ENCODE data around the gene TMEM80.

Gene TMEM80

GRCh38 chr11:699753-700152, 4.1 kb downstream of the TMEM80 start:
- H2AK5ac ChIP-seq (ENCODE audit: low read depth, low read length), result no peak overlapping the region
- no peak overlapping the region for H2AFZ ChIP-seq (ENCODE audit: low read length)
- DNase-seq (ENCODE audit: low spot score), result no peak
- H4K91ac ChIP-seq (ENCODE audit: low read depth, low read length, poor library complexity), result no peak overlapping the region
- no CpG with 5 or more reads among the region's 1 CpG for WGBS, 2 donors (ENCODE audit: extremely low coverage in 2 of 2, insufficient read length in 2 of 2, insufficient replicate concordance in 1 of 2)
- no peak overlapping the region for H3K14ac ChIP-seq (ENCODE audit: low read length)
- no peak overlapping the region for H2BK120ac ChIP-seq (ENCODE audit: low read depth, low read length)
- H3K4me1 ChIP-seq (ENCODE audit: control insufficient read depth in 2 of 2, insufficient read depth in 1 of 2, low read depth in 1 of 2, low read length in 2 of 2), result peaks cover 0 to 14% of the 10 kb centered on the region in 2 donors
- peak overlapping the region; percentile 37 for H3K23ac ChIP-seq (ENCODE audit: low read depth, low read length, poor library complexity)
- no peaks in the 10 kb centered on the region for H3K9me3 ChIP-seq (replicated peaks in 1 of 2; ENCODE audit: control insufficient read depth in 2 of 2, insufficient read depth in 1 of 2, low read depth in 1 of 2, low read length in 2 of 2)
- H4K8ac ChIP-seq (ENCODE audit: low read depth, low read length), result no peak overlapping the region
- no peak overlapping the region for H2BK12ac ChIP-seq (ENCODE audit: low read length)
- no peak overlapping the region for H2BK15ac ChIP-seq (ENCODE audit: low read length)
- no peak overlapping the region for H3K9ac ChIP-seq (ENCODE audit: low read depth, low read length, poor library complexity)
- H3K18ac ChIP-seq (ENCODE audit: low read length), result no peak overlapping the region
- peaks cover 1 to 27% of the 10 kb centered on the region in 2 donors for H3K36me3 ChIP-seq (replicated peaks in 1 of 2; ENCODE audit: control insufficient read depth in 2 of 2, insufficient read depth in 2 of 2, low read length in 2 of 2)
- H3K79me1 ChIP-seq (ENCODE audit: low read depth, low read length), result peaks cover 4% of the 10 kb centered on the region
- H3K27ac ChIP-seq (replicated peaks; ENCODE audit: low read length), result no peak overlapping the region
- H3K4me2 ChIP-seq (ENCODE audit: insufficient read depth, low read length, poor library complexity, severe bottlenecking), result no peak overlapping the region
- no peak overlapping the region for H3K4me3 ChIP-seq (ENCODE audit: low read length in 2 of 2)
- no peak overlapping the region for H3K4ac ChIP-seq (ENCODE audit: low read length)
- H3K27me3 ChIP-seq (ENCODE audit: control insufficient read depth in 3 of 3, insufficient read depth in 3 of 3, low read depth in 1 of 3, low read length in 3 of 3), result no peaks in the 10 kb centered on the region
- H2BK5ac ChIP-seq (ENCODE audit: low read length), result no peak overlapping the region

- no peak overlapping the region for H3K27ac ChIP-seq (replicated peaks; ENCODE audit: low read length)
- H2BK12ac ChIP-seq (ENCODE audit: low read length), result peak overlapping the region; percentile 9
- no peak for DNase-seq (ENCODE audit: low spot score)
- peak overlapping the region in 1 of 2 donors; percentile 19 for H3K4me3 ChIP-seq (ENCODE audit: low read length in 2 of 2)
- H3K23ac ChIP-seq (ENCODE audit: low read depth, low read length, poor library complexity), result peak overlapping the region; percentile 43
- no CpG with 5 or more reads among the region's 22 CpGs for WGBS, 2 donors (ENCODE audit: extremely low coverage in 2 of 2, insufficient read length in 2 of 2, insufficient replicate concordance in 1 of 2)
- H3K4me2 ChIP-seq (ENCODE audit: insufficient read depth, low read length, poor library complexity, severe bottlenecking), result no peak overlapping the region
- no peak overlapping the region for H2AFZ ChIP-seq (ENCODE audit: low read length)
- peaks cover 2 to 28% of the 10 kb centered on the region in 2 donors for H3K36me3 ChIP-seq (replicated peaks in 1 of 2; ENCODE audit: control insufficient read depth in 2 of 2, insufficient read depth in 2 of 2, low read length in 2 of 2)
- peak overlapping the region; percentile 9 for H3K9ac ChIP-seq (ENCODE audit: low read depth, low read length, poor library complexity)
- peaks cover 0 to 15% (median 0%) of the 10 kb centered on the region in 3 experiments for H3K27me3 ChIP-seq (ENCODE audit: control insufficient read depth in 3 of 3, insufficient read depth in 3 of 3, low read depth in 1 of 3, low read length in 3 of 3)
- H2BK120ac ChIP-seq (ENCODE audit: low read depth, low read length), result peak overlapping the region; percentile 34
- H4K91ac ChIP-seq (ENCODE audit: low read depth, low read length, poor library complexity), result no peak overlapping the region
- no peak overlapping the region for H3K18ac ChIP-seq (ENCODE audit: low read length)
- no peak overlapping the region for H2AK5ac ChIP-seq (ENCODE audit: low read depth, low read length)
- no peak overlapping the region for H4K8ac ChIP-seq (ENCODE audit: low read depth, low read length)
- H3K79me1 ChIP-seq (ENCODE audit: low read depth, low read length), result no peaks in the 10 kb centered on the region
- no peak overlapping the region for H2BK5ac ChIP-seq (ENCODE audit: low read length)
- no peak overlapping the region for H2BK15ac ChIP-seq (ENCODE audit: low read length)
- no peak overlapping the region for H3K4ac ChIP-seq (ENCODE audit: low read length)
- H3K4me1 ChIP-seq (ENCODE audit: control insufficient read depth in 2 of 2, insufficient read depth in 1 of 2, low read depth in 1 of 2, low read length in 2 of 2), result peaks cover 4 to 17% of the 10 kb centered on the region in 2 donors
- no peak overlapping the region for H3K14ac ChIP-seq (ENCODE audit: low read length)
- H3K9me3 ChIP-seq (replicated peaks in 1 of 2; ENCODE audit: control insufficient read depth in 2 of 2, insufficient read depth in 1 of 2, low read depth in 1 of 2, low read length in 2 of 2), result no peaks in the 10 kb centered on the region
These were observed 6.3 kb downstream of the TMEM80 start for GRCh38 chr11:701741-702461.

GRCh38 chr11:702462-703461, 7.1 kb downstream of the TMEM80 start:
- no peak overlapping the region for H3K18ac ChIP-seq (ENCODE audit: low read length)
- peaks cover 12 to 20% of the 10 kb centered on the region in 2 donors for H3K4me1 ChIP-seq (ENCODE audit: control insufficient read depth in 2 of 2, insufficient read depth in 1 of 2, low read depth in 1 of 2, low read length in 2 of 2)
- peak overlapping the region; percentile 53 for H2BK5ac ChIP-seq (ENCODE audit: low read length)
- H3K9me3 ChIP-seq (replicated peaks in 1 of 2; ENCODE audit: control insufficient read depth in 2 of 2, insufficient read depth in 1 of 2, low read depth in 1 of 2, low read length in 2 of 2), result no peaks in the 10 kb centered on the region
- H3K4me3 ChIP-seq (ENCODE audit: low read length in 2 of 2), result no peak overlapping the region
- peak overlapping the region; percentile 49 for H2BK15ac ChIP-seq (ENCODE audit: low read length)
- H2BK12ac ChIP-seq (ENCODE audit: low read length), result peak overlapping the region; percentile 9
- no peak overlapping the region for H2AFZ ChIP-seq (ENCODE audit: low read length)
- no peak overlapping the region for H3K4me2 ChIP-seq (ENCODE audit: insufficient read depth, low read length, poor library complexity, severe bottlenecking)
- no peak overlapping the region for H4K8ac ChIP-seq (ENCODE audit: low read depth, low read length)
- no peak overlapping the region for H2BK120ac ChIP-seq (ENCODE audit: low read depth, low read length)
- no peak overlapping the region for H3K4ac ChIP-seq (ENCODE audit: low read length)
- no peaks in the 10 kb centered on the region for H3K79me1 ChIP-seq (ENCODE audit: low read depth, low read length)
- no peak overlapping the region for H3K27ac ChIP-seq (replicated peaks; ENCODE audit: low read length)
- no peak for DNase-seq (ENCODE audit: low spot score)
- no peak overlapping the region for H4K91ac ChIP-seq (ENCODE audit: low read depth, low read length, poor library complexity)
- no peak overlapping the region for H3K23ac ChIP-seq (ENCODE audit: low read depth, low read length, poor library complexity)
- peaks cover 2 to 28% of the 10 kb centered on the region in 2 donors for H3K36me3 ChIP-seq (replicated peaks in 1 of 2; ENCODE audit: control insufficient read depth in 2 of 2, insufficient read depth in 2 of 2, low read length in 2 of 2)
- peaks cover 0 to 18% (median 0%) of the 10 kb centered on the region in 3 experiments for H3K27me3 ChIP-seq (ENCODE audit: control insufficient read depth in 3 of 3, insufficient read depth in 3 of 3, low read depth in 1 of 3, low read length in 3 of 3)
- no peak overlapping the region for H2AK5ac ChIP-seq (ENCODE audit: low read depth, low read length)
- no peak overlapping the region for H3K9ac ChIP-seq (ENCODE audit: low read depth, low read length, poor library complexity)
- WGBS, 2 donors (ENCODE audit: extremely low coverage in 2 of 2, insufficient read length in 2 of 2, insufficient replicate concordance in 1 of 2), result no CpG with 5 or more reads among the region's 26 CpGs
- H3K14ac ChIP-seq (ENCODE audit: low read length), result no peak overlapping the region

- no peak overlapping the region for H4K91ac ChIP-seq (ENCODE audit: low read depth, low read length, poor library complexity)
- peak overlapping the region; percentile 49 for H2BK15ac ChIP-seq (ENCODE audit: low read length)
- no CpG with 5 or more reads among the region's 9 CpGs for WGBS, 2 donors (ENCODE audit: extremely low coverage in 2 of 2, insufficient read length in 2 of 2, insufficient replicate concordance in 1 of 2)
- H3K79me1 ChIP-seq (ENCODE audit: low read depth, low read length), result no peaks in the 10 kb centered on the region
- no peak overlapping the region for H3K9ac ChIP-seq (ENCODE audit: low read depth, low read length, poor library complexity)
- H3K14ac ChIP-seq (ENCODE audit: low read length), result no peak overlapping the region
- no peak overlapping the region for H2BK12ac ChIP-seq (ENCODE audit: low read length)
- H3K23ac ChIP-seq (ENCODE audit: low read depth, low read length, poor library complexity), result no peak overlapping the region
- H3K27me3 ChIP-seq (ENCODE audit: control insufficient read depth in 3 of 3, insufficient read depth in 3 of 3, low read depth in 1 of 3, low read length in 3 of 3), result peaks cover 0 to 18% (median 0%) of the 10 kb centered on the region in 3 experiments
- no peak for DNase-seq (ENCODE audit: low spot score)
- H3K27ac ChIP-seq (replicated peaks; ENCODE audit: low read length), result no peak overlapping the region
- no peak overlapping the region for H3K4me3 ChIP-seq (ENCODE audit: low read length in 2 of 2)
- H3K4me1 ChIP-seq (ENCODE audit: control insufficient read depth in 2 of 2, insufficient read depth in 1 of 2, low read depth in 1 of 2, low read length in 2 of 2), result peaks cover 13% of the 10 kb centered on the region in 2 donors
- no peaks in the 10 kb centered on the region for H3K9me3 ChIP-seq (replicated peaks in 1 of 2; ENCODE audit: control insufficient read depth in 2 of 2, insufficient read depth in 1 of 2, low read depth in 1 of 2, low read length in 2 of 2)
- H2BK120ac ChIP-seq (ENCODE audit: low read depth, low read length), result no peak overlapping the region
- no peak overlapping the region for H3K4ac ChIP-seq (ENCODE audit: low read length)
- no peak overlapping the region for H2AK5ac ChIP-seq (ENCODE audit: low read depth, low read length)
- H4K8ac ChIP-seq (ENCODE audit: low read depth, low read length), result no peak overlapping the region
- H3K18ac ChIP-seq (ENCODE audit: low read length), result no peak overlapping the region
- H3K4me2 ChIP-seq (ENCODE audit: insufficient read depth, low read length, poor library complexity, severe bottlenecking), result no peak overlapping the region
- peaks cover 2 to 28% of the 10 kb centered on the region in 2 donors for H3K36me3 ChIP-seq (replicated peaks in 1 of 2; ENCODE audit: control insufficient read depth in 2 of 2, insufficient read depth in 2 of 2, low read length in 2 of 2)
- no peak overlapping the region for H2AFZ ChIP-seq (ENCODE audit: low read length)
- H2BK5ac ChIP-seq (ENCODE audit: low read length), result peak overlapping the region; percentile 53
These were observed 7.9 kb downstream of the TMEM80 start for GRCh38 chr11:703506-703905.
